ENCODE results near the gene NRXN3.
A peak's percentile ranks its signal among the peaks of the same experiment; 100 is the strongest.
"Not testable (repeated sequence)": the region's sequence is repeated elsewhere in the genome, so short reads cannot be mapped to it uniquely, and the experiment has no call there.

The NRXN3 gene

GRCh38 chr14:79051742-79052141, 881.6 kb downstream of the NRXN3 start:
- DNase-seq (ENCODE audit: low spot score) (no peak), FAIRE-seq (no peak)

- FAIRE-seq (no peak), DNase-seq (ENCODE audit: low spot score) (no peak)
Observed at GRCh38 chr14:79056879-79057278, 886.7 kb downstream of the NRXN3 start.

GRCh38 chr14:79057333-79057732, 887.2 kb downstream of the NRXN3 start:
- FAIRE-seq (no peak), DNase-seq (ENCODE audit: low spot score) (no peak)

GRCh38 chr14:79062226-79062625, 892.1 kb downstream of the NRXN3 start:
- no peak for FAIRE-seq

GRCh38 chr14:79064214-79064613, 894.0 kb downstream of the NRXN3 start:
- no peak for FAIRE-seq
- DNase-seq (ENCODE audit: low spot score) = no peak

More at GRCh38 chr14:79062226-79062625, 892.1 kb downstream of the NRXN3 start:
- DNase-seq (ENCODE audit: low spot score) = no peak

- FAIRE-seq = peak; percentile 91
- no peak for DNase-seq (ENCODE audit: low spot score)
Observed at GRCh38 chr14:79074510-79074909, 904.3 kb downstream of the NRXN3 start.

GRCh38 chr14:79076428-79076827, 906.3 kb downstream of the NRXN3 start:
- DNase-seq (ENCODE audit: low spot score) (no peak), FAIRE-seq (no peak)

GRCh38 chr14:79077096-79077495, 906.9 kb downstream of the NRXN3 start:
- no peak for DNase-seq (ENCODE audit: low spot score)
- FAIRE-seq = no peak

GRCh38 chr14:79080040-79080439, 909.9 kb downstream of the NRXN3 start:
- DNase-seq (ENCODE audit: low spot score) (no peak), FAIRE-seq (no peak)

- no peak for FAIRE-seq
- no peak for DNase-seq (ENCODE audit: low spot score)
Observed at GRCh38 chr14:79082883-79083282, 912.7 kb downstream of the NRXN3 start.

GRCh38 chr14:79083356-79083755, 913.2 kb downstream of the NRXN3 start:
- DNase-seq (ENCODE audit: low spot score) = no peak
- FAIRE-seq = no peak

GRCh38 chr14:79084861-79085260, 914.7 kb downstream of the NRXN3 start:
- FAIRE-seq = no peak
- no peak for DNase-seq (ENCODE audit: low spot score)

- DNase-seq (ENCODE audit: low spot score) (no peak), FAIRE-seq (no peak)
Observed at GRCh38 chr14:79089576-79089975, 919.4 kb downstream of the NRXN3 start.

- no peak for FAIRE-seq
- DNase-seq (ENCODE audit: low spot score) = no peak
Observed at GRCh38 chr14:79090641-79091180, 920.5 kb downstream of the NRXN3 start.

- DNase-seq (ENCODE audit: low spot score) = no peak
- FAIRE-seq = no peak
Observed at GRCh38 chr14:79091381-79091963, 921.3 kb downstream of the NRXN3 start.

GRCh38 chr14:79093531-79093930, 923.4 kb downstream of the NRXN3 start:
- no peak for FAIRE-seq
- no peak for DNase-seq (ENCODE audit: low spot score)

GRCh38 chr14:79094951-79095350, 924.8 kb downstream of the NRXN3 start:
- FAIRE-seq = no peak

GRCh38 chr14:79096811-79097210, 926.6 kb downstream of the NRXN3 start:
- FAIRE-seq = no peak
- no peak for DNase-seq (ENCODE audit: low spot score)

More at GRCh38 chr14:79094951-79095350, 924.8 kb downstream of the NRXN3 start:
- DNase-seq (ENCODE audit: low spot score) = no peak

- FAIRE-seq = no peak
Observed at GRCh38 chr14:79098324-79098723, 928.2 kb downstream of the NRXN3 start.

GRCh38 chr14:79100578-79100977, 930.4 kb downstream of the NRXN3 start:
- no peak for FAIRE-seq
- DNase-seq (ENCODE audit: low spot score) = no peak

More at GRCh38 chr14:79098324-79098723, 928.2 kb downstream of the NRXN3 start:
- DNase-seq (ENCODE audit: low spot score) = no peak

- no peak for DNase-seq (ENCODE audit: low spot score)
- no peak for FAIRE-seq
Observed at GRCh38 chr14:79101388-79101787, 931.2 kb downstream of the NRXN3 start.

- no peak for DNase-seq (ENCODE audit: low spot score)
- peak; percentile 74 for FAIRE-seq
Observed at GRCh38 chr14:79103764-79104163, 933.6 kb downstream of the NRXN3 start.

- FAIRE-seq; DNase-seq (ENCODE audit: low spot score): not testable (repeated sequence)
Observed at GRCh38 chr14:79110564-79110963, 940.4 kb downstream of the NRXN3 start.

All from urothelium cell line (cell line).